ENCODE results near the gene ITGA7. TPM values are rescaled to one million over a fixed set of nuclear protein-coding genes. Genes with fewer than 3 reads are reported as not detected.
A peak's percentile ranks its signal among the peaks of the same experiment; 100 is the strongest.

ITGA7 gene
- total and polyA plus RNA-seq, 2 of the 4 experiments (the other 2 are of a cell fraction): 3.9 to 15.7 TPM

DNA sequence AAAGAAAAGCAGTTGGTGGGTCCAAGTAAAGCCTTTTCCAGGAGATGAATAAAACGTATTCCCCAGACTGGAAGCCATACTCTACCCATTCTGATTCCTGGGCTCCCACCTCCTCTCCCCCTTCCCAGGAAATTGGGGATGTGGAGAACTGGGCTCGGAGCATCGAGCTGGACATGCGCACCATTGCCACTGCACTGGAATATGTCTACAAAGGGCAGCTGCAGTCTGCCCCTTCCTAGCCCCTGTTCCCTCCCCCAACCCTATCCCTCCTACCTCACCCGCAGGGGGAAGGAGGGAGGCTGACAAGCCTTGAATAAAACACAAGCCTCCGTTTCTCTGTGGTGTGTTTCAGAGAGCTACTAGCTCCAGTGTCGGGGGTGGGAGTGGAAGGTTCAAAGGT, 11.7 kb upstream of the ITGA7 start:
- no CpG with 5 or more reads among the region's 7 CpGs for WGBS, 2 experiments (ENCODE audit: extremely low coverage in 2 of 2, insufficient read length in 1 of 2)
- no peak overlapping the region for H3K4me3 ChIP-seq (ENCODE audit: insufficient read depth, low read depth, low read length)
- peak overlapping the region; percentile 30 for H3K27ac ChIP-seq (ENCODE audit: insufficient read depth, low read length)
- no peak overlapping the region for H3K9ac ChIP-seq (ENCODE audit: low read depth, low read length)
- ATAC-seq (ENCODE audit: low read depth) (no peak), DNase-seq (no peak)
- no peak overlapping the region for H3K18ac ChIP-seq (ENCODE audit: low read depth, low read length)
- peak overlapping the region; percentile 38 for H2AFZ ChIP-seq (replicated peaks; ENCODE audit: low read length, poor library complexity)
- BruUV-seq (replicated peaks): no TSS peak
- 0 out of 4 replicates have a peak overlapping the region, but pooled peaks of 1 of the 2 experiments have one; percentile 14 for H4K8ac ChIP-seq (ENCODE audit: low read depth in 2 of 2, low read length in 2 of 2)
- peaks cover 30% of the 10 kb centered on the region for H4K20me1 ChIP-seq (ENCODE audit: insufficient read depth, low read length)
- no peak overlapping the region for H3K56ac ChIP-seq (ENCODE audit: extremely low read depth, insufficient read depth, low read length)
- no peaks in the 10 kb centered on the region for H3K27me3 ChIP-seq (ENCODE audit: control insufficient read depth, insufficient read depth, low read length)
- in situ Hi-C loops (cut with MboI; ENCODE audit: low sequenced_read_pairs): no loop called here
- no peak overlapping the region for H2BK20ac ChIP-seq (ENCODE audit: low read depth, low read length)
- H4K91ac ChIP-seq (ENCODE audit: insufficient read depth, low read depth, low read length): peak overlapping the region; percentile 25; the same call in 1 of the 2 replicates
- no peak overlapping the region for H3K14ac ChIP-seq (replicated peaks; ENCODE audit: low read depth, low read length)
- peak overlapping the region; percentile 84 for H2BK5ac ChIP-seq (ENCODE audit: low read depth, low read length, poor library complexity, severe bottlenecking)
- peaks cover 36% of the 10 kb centered on the region for H3K4me1 ChIP-seq (ENCODE audit: control insufficient read depth, insufficient read depth, low read length)
- H3K9me1 ChIP-seq (ENCODE audit: insufficient read depth, low read length): peaks cover 32% of the 10 kb centered on the region
- H2AK9ac ChIP-seq (replicated peaks; ENCODE audit: low read depth, low read length, poor library complexity): peak overlapping the region; percentile 80
- no peaks in the 10 kb centered on the region for H3K9me3 ChIP-seq (ENCODE audit: control insufficient read depth, insufficient read depth, low read length)
- intact Hi-C loops (cut with micrococcal nuclease): no loop called here
- peak overlapping the region; percentile 76 for H3K4ac ChIP-seq (ENCODE audit: low read depth, low read length)
- 0 out of 2 replicates have a peak overlapping the region, but pooled peaks have one; percentile 27 for H2BK120ac ChIP-seq (ENCODE audit: low read depth, low read length)
- peak overlapping the region; percentile 68 for H2AK5ac ChIP-seq (ENCODE audit: low read depth, low read length)
- peak overlapping the region; percentile 6; the same call in 1 of the 2 replicates for H4K5ac ChIP-seq (ENCODE audit: low read depth, low read length)
- TF ChIP-seq BHLHE40 (IDR thresholded peaks at IDR 0.05; ENCODE audit: low read depth, low read length): no peak
- no peak for TF ChIP-seq MAFK (IDR thresholded peaks at IDR 0.05; ENCODE audit: low read depth, low read length)
- TF ChIP-seq, protein P1, sequence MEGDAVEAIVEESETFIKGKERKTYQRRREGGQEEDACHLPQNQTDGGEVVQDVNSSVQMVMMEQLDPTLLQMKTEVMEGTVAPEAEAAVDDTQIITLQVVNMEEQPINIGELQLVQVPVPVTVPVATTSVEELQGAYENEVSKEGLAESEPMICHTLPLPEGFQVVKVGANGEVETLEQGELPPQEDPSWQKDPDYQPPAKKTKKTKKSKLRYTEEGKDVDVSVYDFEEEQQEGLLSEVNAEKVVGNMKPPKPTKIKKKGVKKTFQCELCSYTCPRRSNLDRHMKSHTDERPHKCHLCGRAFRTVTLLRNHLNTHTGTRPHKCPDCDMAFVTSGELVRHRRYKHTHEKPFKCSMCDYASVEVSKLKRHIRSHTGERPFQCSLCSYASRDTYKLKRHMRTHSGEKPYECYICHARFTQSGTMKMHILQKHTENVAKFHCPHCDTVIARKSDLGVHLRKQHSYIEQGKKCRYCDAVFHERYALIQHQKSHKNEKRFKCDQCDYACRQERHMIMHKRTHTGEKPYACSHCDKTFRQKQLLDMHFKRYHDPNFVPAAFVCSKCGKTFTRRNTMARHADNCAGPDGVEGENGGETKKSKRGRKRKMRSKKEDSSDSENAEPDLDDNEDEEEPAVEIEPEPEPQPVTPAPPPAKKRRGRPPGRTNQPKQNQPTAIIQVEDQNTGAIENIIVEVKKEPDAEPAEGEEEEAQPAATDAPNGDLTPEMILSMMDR (conservative IDR thresholded peaks at IDR 0.05; ENCODE audit: low read depth, low read length): no peak
- no peak for TF ChIP-seq RCOR1 (IDR thresholded peaks at IDR 0.05; ENCODE audit: insufficient replicate concordance, low read length)
- POLR2A ChIA-PET (ENCODE audit: unreplicated experiment): interaction anchor here (2.1 kb wide), 1 partner anchor 10 kb away, joined by 8 read pairs; no protein-coding TSS in a partner anchor
- H3K23ac ChIP-seq (ENCODE audit: low read depth, low read length): no peak overlapping the region
- H3K36me3 ChIP-seq (ENCODE audit: control insufficient read depth, insufficient read depth, low read length): peaks cover 16% of the 10 kb centered on the region
- dilution Hi-C loops (cut with HindIII; ENCODE audit: low sequenced_read_pairs, unreplicated experiment): no loop called here
- CTCF ChIA-PET: interaction anchor here (0.5 to 1.3 kb wide), 3 partner anchors 18 to 134 kb away, joined by 3 to 5 read pairs (median 4); no protein-coding TSS in a partner anchor
- no peak overlapping the region for H3K4me2 ChIP-seq (ENCODE audit: low read depth, low read length)
- H3K79me1 ChIP-seq (ENCODE audit: low read depth in 1 of 2, low read length in 2 of 2): peaks cover 22 to 69% of the 10 kb centered on the region in 2 experiments
- no peak overlapping the region for H2BK15ac ChIP-seq (ENCODE audit: low read depth, low read length)

Measured in IMR-90 (cell line).